ENCODE measurements around the gene FNIP2. TPM values are rescaled to one million over a fixed set of nuclear protein-coding genes. Genes with fewer than 3 reads are reported as not detected.

The FNIP2 gene
- total and polyA plus RNA-seq, 2 donors (not counting 1 experiment from before 2014, with no cell fraction given): 0.03 to 0.17 TPM

DNA sequence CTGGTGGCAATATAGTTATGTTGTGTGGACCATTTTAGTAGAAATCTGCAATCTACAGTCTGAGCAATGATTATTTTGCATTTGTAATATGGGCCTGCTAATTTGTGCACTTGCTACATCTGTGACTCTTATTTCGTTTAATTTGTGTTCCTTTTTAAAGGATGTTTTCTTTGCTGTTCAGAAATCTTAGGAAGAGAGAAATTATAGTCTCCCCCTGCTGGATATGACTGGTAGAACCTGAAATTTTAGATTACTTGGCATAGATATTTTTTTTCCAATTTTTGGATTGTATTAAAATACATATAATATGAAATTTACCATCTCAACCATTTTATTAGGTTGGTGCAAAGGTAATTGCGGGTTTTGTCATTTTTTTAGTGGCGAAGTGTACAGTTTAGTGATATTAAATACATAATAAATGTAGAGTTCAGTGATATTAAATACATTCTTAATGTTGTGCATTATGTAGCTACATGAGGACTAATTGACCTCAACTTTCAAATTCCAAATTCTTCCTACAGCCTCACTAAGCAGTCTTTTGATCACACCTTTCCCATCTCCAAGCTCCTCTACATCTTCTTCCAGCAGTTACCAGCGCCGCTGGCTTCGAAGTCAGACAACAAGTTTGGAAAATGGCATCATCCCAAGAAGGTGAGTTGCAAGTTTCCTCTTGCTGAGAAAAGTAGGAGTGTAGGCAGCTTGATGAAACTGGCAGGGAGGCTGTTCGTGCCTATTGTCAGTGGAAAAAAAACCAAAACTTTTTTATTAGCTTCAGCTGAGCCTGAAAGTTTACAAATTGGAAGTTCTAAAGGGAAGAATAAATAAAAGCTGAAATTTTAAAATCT lies 82.2 kb downstream of the FNIP2 start:
- no peaks in the 10 kb centered on the region for H4K20me1 ChIP-seq (ENCODE audit: control insufficient read depth, insufficient read depth, low read length, poor library complexity, severe bottlenecking)
- ChIA-PET CTCF (interaction anchor here (0.6 to 4.3 kb wide), 19 partner anchors 8 to 379 kb away, joined by 3 to 38 read pairs (median 3); no protein-coding TSS in a partner anchor), POLR2A (no interaction called here)
- no peaks in the 10 kb centered on the region for H3K79me2 ChIP-seq (ENCODE audit: control insufficient read depth, insufficient read depth, low read length)
- DNase-seq (peak; percentile 44), ATAC-seq (ENCODE audit: low read depth) (no peak)
- H3K4me2 ChIP-seq (replicated peaks; ENCODE audit: low read depth, low read length, poor library complexity, severe bottlenecking): no peak overlapping the region
- H2AFZ ChIP-seq (ENCODE audit: insufficient read depth, low read depth, low read length, poor library complexity, severe bottlenecking): no peak overlapping the region
- no peak overlapping the region for H3K4me3 ChIP-seq (ENCODE audit: control extremely low read depth in 1 of 5, extremely low read depth in 1 of 5, insufficient read depth in 1 of 5, low read depth in 2 of 5, low read length in 4 of 5)
- H3K27me3 ChIP-seq (replicated peaks in 1 of 4; ENCODE audit: control extremely low read depth in 1 of 4, control insufficient read depth in 3 of 4, insufficient read depth in 4 of 4, low read length in 3 of 4): peaks cover 0 to 29% (median 19%) of the 10 kb centered on the region in 4 experiments
- 75% methylated on average over 4 of the region's 7 CpGs for WGBS (ENCODE audit: insufficient coverage)
- TF ChIP-seq, protein P1, sequence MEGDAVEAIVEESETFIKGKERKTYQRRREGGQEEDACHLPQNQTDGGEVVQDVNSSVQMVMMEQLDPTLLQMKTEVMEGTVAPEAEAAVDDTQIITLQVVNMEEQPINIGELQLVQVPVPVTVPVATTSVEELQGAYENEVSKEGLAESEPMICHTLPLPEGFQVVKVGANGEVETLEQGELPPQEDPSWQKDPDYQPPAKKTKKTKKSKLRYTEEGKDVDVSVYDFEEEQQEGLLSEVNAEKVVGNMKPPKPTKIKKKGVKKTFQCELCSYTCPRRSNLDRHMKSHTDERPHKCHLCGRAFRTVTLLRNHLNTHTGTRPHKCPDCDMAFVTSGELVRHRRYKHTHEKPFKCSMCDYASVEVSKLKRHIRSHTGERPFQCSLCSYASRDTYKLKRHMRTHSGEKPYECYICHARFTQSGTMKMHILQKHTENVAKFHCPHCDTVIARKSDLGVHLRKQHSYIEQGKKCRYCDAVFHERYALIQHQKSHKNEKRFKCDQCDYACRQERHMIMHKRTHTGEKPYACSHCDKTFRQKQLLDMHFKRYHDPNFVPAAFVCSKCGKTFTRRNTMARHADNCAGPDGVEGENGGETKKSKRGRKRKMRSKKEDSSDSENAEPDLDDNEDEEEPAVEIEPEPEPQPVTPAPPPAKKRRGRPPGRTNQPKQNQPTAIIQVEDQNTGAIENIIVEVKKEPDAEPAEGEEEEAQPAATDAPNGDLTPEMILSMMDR (IDR thresholded peaks at IDR 0.05): peak; percentile 89
- no peak for TF ChIP-seq EZH2 (IDR thresholded peaks at IDR 0.05; ENCODE audit: borderline replicate concordance, insufficient read depth, low read depth, low read length, poor library complexity, severe bottlenecking)
- intact Hi-C loops (cut with micrococcal nuclease): no loop called here
- H3K9me3 Mint-ChIP-seq (ENCODE audit: insufficient read depth): no peaks in the 10 kb centered on the region
- H3K4me1 Mint-ChIP-seq: no peaks in the 10 kb centered on the region
- no peak overlapping the region for H3K27ac Mint-ChIP-seq
- H3K4me1 ChIP-seq (ENCODE audit: control insufficient read depth in 2 of 2, insufficient read depth in 2 of 2, low read length in 2 of 2): no peaks in the 10 kb centered on the region
- no peaks in the 10 kb centered on the region for H3K9me3 ChIP-seq (ENCODE audit: control extremely low read depth in 1 of 3, control insufficient read depth in 2 of 3, insufficient read depth in 1 of 3, low read length in 2 of 3)
- peaks cover 24% of the 10 kb centered on the region for H3K27me3 Mint-ChIP-seq
- no peaks in the 10 kb centered on the region for H3K36me3 ChIP-seq (replicated peaks in 1 of 2; ENCODE audit: control extremely low read depth in 1 of 2, control insufficient read depth in 1 of 2, extremely low read depth in 1 of 2, insufficient read depth in 2 of 2, low read length in 1 of 2)
- H3K27ac ChIP-seq (ENCODE audit: low read length in 2 of 2): no peak overlapping the region
- no peak overlapping the region for H3K4me3 Mint-ChIP-seq
- H3K9ac ChIP-seq (ENCODE audit: low read length): no peak overlapping the region

DNA sequence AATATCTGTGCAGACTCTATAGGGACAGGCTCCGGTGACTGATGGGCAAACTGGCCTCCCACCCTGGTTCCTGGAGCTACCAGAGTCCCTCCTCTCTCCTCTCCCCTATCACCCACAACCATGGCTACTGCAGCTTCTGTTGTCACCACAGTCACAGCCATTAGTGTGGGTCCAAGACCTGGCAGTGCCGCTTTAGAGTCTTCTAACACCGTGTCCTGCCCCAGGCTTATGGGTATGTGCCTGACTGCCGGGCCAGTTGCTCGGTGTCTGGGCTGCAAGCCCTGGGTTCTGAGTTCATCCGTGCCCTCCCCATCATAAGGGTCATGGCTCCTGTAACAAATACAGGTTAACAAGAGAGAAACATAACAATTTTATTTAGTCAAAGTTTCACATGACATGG lies 85.4 kb downstream of the FNIP2 start:
- H3K9me3 ChIP-seq (ENCODE audit: control extremely low read depth in 1 of 3, control insufficient read depth in 2 of 3, insufficient read depth in 1 of 3, low read length in 2 of 3): no peaks in the 10 kb centered on the region
- H3K27me3 Mint-ChIP-seq: peaks cover 17% of the 10 kb centered on the region
- H3K79me2 ChIP-seq (ENCODE audit: control insufficient read depth, insufficient read depth, low read length): no peaks in the 10 kb centered on the region
- no peak overlapping the region for H3K4me3 Mint-ChIP-seq
- H3K36me3 ChIP-seq (replicated peaks in 1 of 2; ENCODE audit: control extremely low read depth in 1 of 2, control insufficient read depth in 1 of 2, extremely low read depth in 1 of 2, insufficient read depth in 2 of 2, low read length in 1 of 2): no peaks in the 10 kb centered on the region
- no peak overlapping the region for H3K9ac ChIP-seq (ENCODE audit: low read length)
- DNase-seq: no peak
- H3K4me2 ChIP-seq (replicated peaks; ENCODE audit: low read depth, low read length, poor library complexity, severe bottlenecking): no peak overlapping the region
- H3K4me1 Mint-ChIP-seq: no peaks in the 10 kb centered on the region
- WGBS (ENCODE audit: insufficient coverage): 98% methylated on average over 6 of the region's 6 CpGs
- H3K4me3 ChIP-seq (ENCODE audit: control extremely low read depth in 1 of 5, extremely low read depth in 1 of 5, insufficient read depth in 1 of 5, low read depth in 2 of 5, low read length in 4 of 5): no peak overlapping the region
- CTCF ChIA-PET: interaction anchor here (0.6 to 6.5 kb wide), 6 partner anchors 16 to 349 kb away, joined by 3 to 96 read pairs (median 4); no protein-coding TSS in a partner anchor
- TF ChIP-seq, protein P1 (IDR thresholded peaks at IDR 0.05): no peak
- TF ChIP-seq EZH2 (IDR thresholded peaks at IDR 0.05; ENCODE audit: borderline replicate concordance, insufficient read depth, low read depth, low read length, poor library complexity, severe bottlenecking): no peak
- H4K20me1 ChIP-seq (ENCODE audit: control insufficient read depth, insufficient read depth, low read length, poor library complexity, severe bottlenecking): no peaks in the 10 kb centered on the region
- POLR2A ChIA-PET: no interaction called here
- ATAC-seq (ENCODE audit: low read depth): no peak
- no peak overlapping the region for H3K27ac Mint-ChIP-seq
- intact Hi-C loops (cut with micrococcal nuclease): no loop called here
- no peaks in the 10 kb centered on the region for H3K4me1 ChIP-seq (ENCODE audit: control insufficient read depth in 2 of 2, insufficient read depth in 2 of 2, low read length in 2 of 2)
- no peak overlapping the region for H2AFZ ChIP-seq (ENCODE audit: insufficient read depth, low read depth, low read length, poor library complexity, severe bottlenecking)
- no peaks in the 10 kb centered on the region for H3K9me3 Mint-ChIP-seq (ENCODE audit: insufficient read depth)
- H3K27me3 ChIP-seq (replicated peaks in 1 of 4; ENCODE audit: control extremely low read depth in 1 of 4, control insufficient read depth in 3 of 4, insufficient read depth in 4 of 4, low read length in 3 of 4): peaks cover 0 to 25% (median 11%) of the 10 kb centered on the region in 4 experiments
- no peak overlapping the region for H3K27ac ChIP-seq (ENCODE audit: low read length in 2 of 2)
